ENCODE results near the gene MYOT.

GRCh38 chr5:137858223-137858916, 9.3 kb upstream of the MYOT start:
- no peak for TF ChIP-seq POLR2A (IDR thresholded peaks at IDR 0.05; ENCODE audit: extremely low read depth, insufficient read length)
- no peak for TF ChIP-seq CTCF (IDR thresholded peaks at IDR 0.05; ENCODE audit: low read depth, low read length)
- TF ChIP-seq MAX (IDR thresholded peaks at IDR 0.05; ENCODE audit: low read depth, low read length): no peak

Measured in NB4 (cell line).